ENCODE data around the gene MAP2K2.
"Not testable (repeated sequence)": the region's sequence is repeated elsewhere in the genome, so short reads cannot be mapped to it uniquely, and the experiment has no call there.

The MAP2K2 gene

GRCh38 chr19:4123615-4124568, at the start of gene MAP2K2:
Gene MAP2K2, minus strand, starts transcription at chr19:4124122. Its CDS starts 247 bp downstream, at chr19:4123875.
- peak; percentile 87 for DNase-seq (ENCODE audit: low read depth, low spot score)
- TF ChIP-seq, protein P1, sequence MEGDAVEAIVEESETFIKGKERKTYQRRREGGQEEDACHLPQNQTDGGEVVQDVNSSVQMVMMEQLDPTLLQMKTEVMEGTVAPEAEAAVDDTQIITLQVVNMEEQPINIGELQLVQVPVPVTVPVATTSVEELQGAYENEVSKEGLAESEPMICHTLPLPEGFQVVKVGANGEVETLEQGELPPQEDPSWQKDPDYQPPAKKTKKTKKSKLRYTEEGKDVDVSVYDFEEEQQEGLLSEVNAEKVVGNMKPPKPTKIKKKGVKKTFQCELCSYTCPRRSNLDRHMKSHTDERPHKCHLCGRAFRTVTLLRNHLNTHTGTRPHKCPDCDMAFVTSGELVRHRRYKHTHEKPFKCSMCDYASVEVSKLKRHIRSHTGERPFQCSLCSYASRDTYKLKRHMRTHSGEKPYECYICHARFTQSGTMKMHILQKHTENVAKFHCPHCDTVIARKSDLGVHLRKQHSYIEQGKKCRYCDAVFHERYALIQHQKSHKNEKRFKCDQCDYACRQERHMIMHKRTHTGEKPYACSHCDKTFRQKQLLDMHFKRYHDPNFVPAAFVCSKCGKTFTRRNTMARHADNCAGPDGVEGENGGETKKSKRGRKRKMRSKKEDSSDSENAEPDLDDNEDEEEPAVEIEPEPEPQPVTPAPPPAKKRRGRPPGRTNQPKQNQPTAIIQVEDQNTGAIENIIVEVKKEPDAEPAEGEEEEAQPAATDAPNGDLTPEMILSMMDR (IDR thresholded peaks at IDR 0.05; ENCODE audit: low read depth, low read length): no peak
- in situ Hi-C loops (cut with HindIII; ENCODE audit: low sequenced_read_pairs): no loop called here
- H3K4me3 ChIP-seq (ENCODE audit: low read depth, low read length): peak within 1 kb of the TSS; percentile 86

DNA sequence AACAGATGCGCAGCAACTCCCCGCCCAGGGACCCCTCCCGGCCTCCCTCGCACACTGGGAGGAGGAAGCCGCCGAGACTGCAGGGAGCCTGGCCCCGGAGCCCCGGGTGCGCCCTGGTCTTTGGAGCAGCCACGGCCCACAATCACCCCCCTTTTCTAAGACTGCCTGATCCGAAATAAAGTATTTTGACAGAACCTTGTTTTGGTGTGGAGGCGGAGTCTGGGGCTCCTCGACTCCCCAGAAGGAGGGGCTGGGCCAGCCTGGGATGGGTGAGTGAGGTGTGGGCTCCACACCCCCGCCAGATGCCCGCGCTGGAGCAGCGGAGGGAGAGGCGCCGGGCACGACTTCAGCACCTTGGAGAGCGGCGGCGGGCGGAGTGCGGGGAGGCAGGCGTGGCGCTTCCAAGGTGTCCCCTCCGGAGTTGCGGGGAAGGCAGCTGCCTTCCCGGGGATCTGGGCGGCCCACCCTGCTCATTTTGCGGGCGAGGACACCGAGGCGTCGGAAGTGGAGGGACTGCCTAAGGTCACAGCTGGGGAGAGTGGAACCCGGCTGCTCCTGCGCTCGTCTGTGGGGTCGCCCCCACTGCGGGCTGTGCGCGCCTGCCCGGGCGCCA, 49.0 kb upstream of the MAP2K2 start:
- in situ Hi-C loops (cut with HindIII; ENCODE audit: low sequenced_read_pairs): no loop called here
- TF ChIP-seq, protein P1 (IDR thresholded peaks at IDR 0.05; ENCODE audit: low read depth, low read length): no peak
- DNase-seq (ENCODE audit: low read depth, low spot score): peak; percentile 24
- no peak overlapping the region for H3K4me3 ChIP-seq (ENCODE audit: low read depth, low read length)

- TF ChIP-seq, protein P1 (IDR thresholded peaks at IDR 0.05; ENCODE audit: low read depth, low read length): no peak
- no peak for DNase-seq (ENCODE audit: low read depth, low spot score)
- in situ Hi-C loops (cut with HindIII; ENCODE audit: low sequenced_read_pairs): no loop called here
- H3K4me3 ChIP-seq (ENCODE audit: low read depth, low read length): no peak overlapping the region
Measured at GRCh38 chr19:4171676-4172075, 47.8 kb upstream of the MAP2K2 start.

GRCh38 chr19:4164262-4164661, 40.3 kb upstream of the MAP2K2 start:
- in situ Hi-C loops (cut with HindIII; ENCODE audit: low sequenced_read_pairs): no loop called here
- TF ChIP-seq, protein P1 (IDR thresholded peaks at IDR 0.05; ENCODE audit: low read depth, low read length): no peak
- no peak overlapping the region for H3K4me3 ChIP-seq (ENCODE audit: low read depth, low read length)
- no peak for DNase-seq (ENCODE audit: low read depth, low spot score)

- TF ChIP-seq, protein P1 (IDR thresholded peaks at IDR 0.05; ENCODE audit: low read depth, low read length): no peak
- in situ Hi-C loops (cut with HindIII; ENCODE audit: low sequenced_read_pairs): no loop called here
- no peak for DNase-seq (ENCODE audit: low read depth, low spot score)
- no peak overlapping the region for H3K4me3 ChIP-seq (ENCODE audit: low read depth, low read length)
Measured at GRCh38 chr19:4161415-4162077, 37.6 kb upstream of the MAP2K2 start.

- H3K4me3 ChIP-seq (ENCODE audit: low read depth, low read length); DNase-seq (ENCODE audit: low read depth, low spot score); in situ Hi-C loops (cut with HindIII; ENCODE audit: low sequenced_read_pairs): not testable (repeated sequence)
Measured at GRCh38 chr19:4157971-4158370, 34.0 kb upstream of the MAP2K2 start.

All from astrocyte of the spinal cord (primary cell).